ENCODE measurements around the gene SH3RF3.

DNA sequence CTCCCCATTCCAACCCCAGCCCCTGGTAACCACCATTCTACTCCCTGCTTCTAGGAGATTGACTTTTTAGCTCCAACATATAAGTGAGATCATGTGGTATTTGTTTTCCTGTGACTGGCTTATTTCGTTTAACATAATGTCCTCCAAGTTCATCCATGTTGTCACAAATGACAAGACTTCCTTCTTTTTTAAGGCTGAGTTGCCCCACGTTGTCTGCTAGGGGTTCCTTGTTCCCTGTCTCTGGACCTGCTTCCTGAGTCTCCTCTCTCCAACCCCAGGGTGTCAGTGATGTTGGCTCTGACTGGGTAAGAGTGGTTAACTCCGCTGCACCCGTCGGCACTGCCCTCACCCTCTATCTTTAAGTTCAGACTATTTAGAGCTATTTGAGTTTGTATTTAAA is 175.2 kb downstream of the SH3RF3 start:
- no peak for TF ChIP-seq GATA2 (CRISPR knock-in tag; IDR thresholded peaks at IDR 0.05)
- TF ChIP-seq, protein P1, sequence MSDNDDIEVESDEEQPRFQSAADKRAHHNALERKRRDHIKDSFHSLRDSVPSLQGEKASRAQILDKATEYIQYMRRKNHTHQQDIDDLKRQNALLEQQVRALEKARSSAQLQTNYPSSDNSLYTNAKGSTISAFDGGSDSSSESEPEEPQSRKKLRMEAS (IDR thresholded peaks at IDR 0.05; ENCODE audit: low read depth): no peak
- TF ChIP-seq, protein P2, sequence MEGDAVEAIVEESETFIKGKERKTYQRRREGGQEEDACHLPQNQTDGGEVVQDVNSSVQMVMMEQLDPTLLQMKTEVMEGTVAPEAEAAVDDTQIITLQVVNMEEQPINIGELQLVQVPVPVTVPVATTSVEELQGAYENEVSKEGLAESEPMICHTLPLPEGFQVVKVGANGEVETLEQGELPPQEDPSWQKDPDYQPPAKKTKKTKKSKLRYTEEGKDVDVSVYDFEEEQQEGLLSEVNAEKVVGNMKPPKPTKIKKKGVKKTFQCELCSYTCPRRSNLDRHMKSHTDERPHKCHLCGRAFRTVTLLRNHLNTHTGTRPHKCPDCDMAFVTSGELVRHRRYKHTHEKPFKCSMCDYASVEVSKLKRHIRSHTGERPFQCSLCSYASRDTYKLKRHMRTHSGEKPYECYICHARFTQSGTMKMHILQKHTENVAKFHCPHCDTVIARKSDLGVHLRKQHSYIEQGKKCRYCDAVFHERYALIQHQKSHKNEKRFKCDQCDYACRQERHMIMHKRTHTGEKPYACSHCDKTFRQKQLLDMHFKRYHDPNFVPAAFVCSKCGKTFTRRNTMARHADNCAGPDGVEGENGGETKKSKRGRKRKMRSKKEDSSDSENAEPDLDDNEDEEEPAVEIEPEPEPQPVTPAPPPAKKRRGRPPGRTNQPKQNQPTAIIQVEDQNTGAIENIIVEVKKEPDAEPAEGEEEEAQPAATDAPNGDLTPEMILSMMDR (IDR thresholded peaks at IDR 0.05): no peak
- no peak for TF ChIP-seq EP300 (IDR thresholded peaks at IDR 0.05; ENCODE audit: borderline replicate concordance in 1 of 2, low read depth in 1 of 2, low read length in 1 of 2)
- TF ChIP-seq SIN3A (IDR thresholded peaks at IDR 0.05; ENCODE audit: borderline replicate concordance, low read depth, low read length): no peak
- no peak for TF ChIP-seq YY1 (IDR thresholded peaks at IDR 0.05; ENCODE audit: low read depth)
- TF ChIP-seq POLR2AphosphoS5 (IDR thresholded peaks at IDR 0.05; ENCODE audit: low read depth, low read length): no peak

All from SK-N-SH (cell line).